Panc1 (cell line): ENCODE results near the gene MAGEF1. TPM values are rescaled to one million over a fixed set of nuclear protein-coding genes. Genes with fewer than 3 reads are reported as not detected.

Source experiments
- ATAC-seq: fragments of 200-7000 bp; cut with Tn5 transposase; 2 replicates; pipeline ENCODE4 v1.9.1; 2020; ENCODE audit warnings: mild to moderate bottlenecking, moderate library complexity
- BruUV-seq: library from RNA; stranded (reverse); fragments of 400-500 nt; replicated peaks from 2 replicates; lab custom pipeline; 2021; lab: Mats Ljungman, UMichigan
- CTCF ChIA-PET: fragments of 300-600 bp; sonication (Branson Sonifier 250); formaldehyde crosslinking; loops from one replicate; lab custom pipeline; 2022; ENCODE audit warnings: antibody characterized with exemption; lab: Charles Lee
- POLR2A ChIA-PET: fragments of 300-600 bp; sonication (Branson Sonifier 250); formaldehyde crosslinking; loops from one replicate; lab custom pipeline; 2022; ENCODE audit warnings: antibody characterized with exemption; lab: Charles Lee
- DNase-seq: peaks from one replicate; pipeline ENCODE4 v3.0.0-alpha.2; 2010; ENCODE audit warnings: low read depth, low spot score
- H3K27ac ChIP-seq: 2 replicates; pipeline ENCODE4 v1.5.1; 2011; ENCODE audit warnings: mild to moderate bottlenecking, low read length, inconsistent platforms
- H3K27me3 ChIP-seq: fragments of 200-500 bp; sonication (Bioruptor generic); 2 replicates; pipeline ENCODE4 v1.6.0; 2014; ENCODE audit warnings: low read length, inconsistent platforms; ENCODE audit not compliant: control insufficient read depth, insufficient read depth
- H3K36me3 ChIP-seq: fragments of 200-500 bp; sonication (Bioruptor generic); 2 replicates; pipeline ENCODE4 v1.5.1; 2014; ENCODE audit warnings: inconsistent platforms, mild to moderate bottlenecking, low read length, moderate library complexity; ENCODE audit not compliant: control insufficient read depth, insufficient read depth
- H3K4me1 ChIP-seq: 2 replicates; pipeline ENCODE4 v1.5.1; 2011; ENCODE audit warnings: inconsistent platforms, mild to moderate bottlenecking, low read length, moderate library complexity; ENCODE audit not compliant: control insufficient read depth, insufficient read depth
- H3K4me3 ChIP-seq, 2 experiments: 2 replicates each; pipeline ENCODE4 v1.5.1; 2011 to 2012; ENCODE audit warnings: low read depth in 2 of 2, low read length in 2 of 2, mild to moderate bottlenecking in 2 of 2, inconsistent platforms in 1 of 2, moderate library complexity in 1 of 2
- H3K9me3 ChIP-seq: fragments of 200-500 bp; sonication (Bioruptor generic); 2 replicates; pipeline ENCODE4 v1.5.1; 2014; ENCODE audit warnings: low read depth, mild to moderate bottlenecking, inconsistent platforms, low read length, moderate library complexity; ENCODE audit not compliant: control insufficient read depth, insufficient read depth
- CTCF ChIP-seq: fragments of 450-650 bp; IDR thresholded peaks from 2 replicates; pipeline ENCODE4 v1.5.1; 2017; ENCODE audit warnings: mild to moderate bottlenecking
- POLR2AphosphoS5 ChIP-seq: IDR thresholded peaks from 2 replicates; pipeline ENCODE4 v1.6.1; 2012; ENCODE audit warnings: mild to moderate bottlenecking, low read depth, low read length, moderate library complexity
- REST ChIP-seq, 2 experiments: IDR thresholded peaks; 2 replicates each; pipeline ENCODE4 v1.6.1; 2011 to 2012; ENCODE audit warnings: low read depth in 2 of 2, control low read depth in 1 of 2, low read length in 1 of 2, mild to moderate bottlenecking in 1 of 2, moderate library complexity in 1 of 2; ENCODE audit not compliant: insufficient read depth in 1 of 2
- SIN3A ChIP-seq: IDR thresholded peaks from 2 replicates; pipeline ENCODE4 v1.6.1; 2012; ENCODE audit warnings: low read depth, mild to moderate bottlenecking, low read length, moderate library complexity, borderline replicate concordance; ENCODE audit not compliant: insufficient read depth
- TCF7L2 ChIP-seq: IDR thresholded peaks from 2 replicates; pipeline ENCODE4 v1.6.1; 2011; ENCODE audit warnings: mild to moderate bottlenecking, low read depth, low read length, inconsistent platforms
- in situ Hi-C: cut with HindIII; loops from 2 replicates; pipeline ENCODE4 v1.10.0; 2016; ENCODE audit warnings: low sequenced_read_pairs, low pct_unique_long_range_greater_than_20kb
- intact Hi-C: fragments of 100-400 bp; cut with micrococcal nuclease; formaldehyde crosslinking; loops from one replicate; pipeline ENCODE4 v1.10.0; 2022; ENCODE audit not compliant: unreplicated experiment
- total RNA-seq: library from RNA; stranded (reverse); gene quantifications from one replicate; pipeline ENCODE4 v1.2.1, GENCODE V29; 2021; ENCODE audit not compliant: unreplicated experiment

MAGEF1 gene
- total RNA-seq, 1 experiment from 2014 or later, result 27.7 TPM

- DNase-seq (no peak), ATAC-seq (no peak)
- Histone ChIP-seq H3K27ac (no peak overlapping the region), H3K9me3 (no peaks in the 10 kb centered on the region), H3K4me3 (no peak overlapping the region), H3K4me1 (no peaks in the 10 kb centered on the region), H3K36me3 (no peaks in the 10 kb centered on the region), H3K27me3 (peaks cover 12% of the 10 kb centered on the region)
- ChIA-PET POLR2A (interaction anchor here (0.6 kb wide), 1 partner anchor 104 kb away, joined by 3 read pairs; no protein-coding TSS in a partner anchor), CTCF (no interaction called here)
- in situ Hi-C loops (no loop called here), intact Hi-C loops (no loop called here)
- no TSS peak for BruUV-seq
- TF ChIP-seq SIN3A, result no peak
- TF ChIP-seq REST (IDR thresholded peaks at IDR 0.05; ENCODE audit: insufficient read depth in 1 of 2, low read depth in 2 of 2, low read length in 1 of 2), result no peak
- TF ChIP-seq TCF7L2, result no peak
- TF ChIP-seq CTCF, result no peak
- TF ChIP-seq POLR2AphosphoS5, result no peak
Observed at GRCh38 chr3:184752361-184752760, 40.5 kb upstream of the MAGEF1 start.

GRCh38 chr3:184751204-184752040 lies 39.6 kb upstream of the MAGEF1 start:
- H3K4me3 ChIP-seq, result no peak overlapping the region
- intact Hi-C loops, result no loop called here
- in situ Hi-C loops, result no loop called here
- no peaks in the 10 kb centered on the region for H3K9me3 ChIP-seq
- H3K27ac ChIP-seq, result no peak overlapping the region
- TF ChIP-seq REST (IDR thresholded peaks at IDR 0.05; ENCODE audit: insufficient read depth in 1 of 2, low read depth in 2 of 2, low read length in 1 of 2) (no peak), CTCF (no peak)
- H3K27me3 ChIP-seq, result peaks cover 12% of the 10 kb centered on the region
- ChIA-PET POLR2A (interaction anchor here (0.5 kb wide), 1 partner anchor 287 kb away, joined by 7 read pairs; no protein-coding TSS in a partner anchor), CTCF (no interaction called here)
- H3K36me3 ChIP-seq, result no peaks in the 10 kb centered on the region
- no peaks in the 10 kb centered on the region for H3K4me1 ChIP-seq
- DNase-seq (no peak), ATAC-seq (no peak)
- no TSS peak for BruUV-seq
